ENCODE data around the gene ZNF182.
"Not testable (repeated sequence)": the region's sequence is repeated elsewhere in the genome, so short reads cannot be mapped to it uniquely, and the experiment has no call there.

Gene ZNF182

GRCh38 chrX:47955295-47955694, 48.5 kb downstream of the ZNF182 start:
- WGBS = 94% methylated on average over 6 of the region's 7 CpGs
- not testable (repeated sequence) for H3K4me3 ChIP-seq (ENCODE audit: low read length); H3K27me3 ChIP-seq (ENCODE audit: insufficient read depth, low read length); H3K27ac ChIP-seq (ENCODE audit: low read depth, low read length); H3K9me3 ChIP-seq (ENCODE audit: insufficient read depth, low read depth, low read length); H3K36me3 ChIP-seq (ENCODE audit: insufficient read depth, low read length); H3K9ac ChIP-seq (ENCODE audit: low read depth, low read length); H3K4me1 ChIP-seq (ENCODE audit: insufficient read depth, low read length)

GRCh38 chrX:47941423-47941822, 62.4 kb downstream of the ZNF182 start:
- Histone ChIP-seq H3K27ac (ENCODE audit: low read depth, low read length) (no peak overlapping the region), H3K27me3 (ENCODE audit: insufficient read depth, low read length) (no peaks in the 10 kb centered on the region), H3K36me3 (ENCODE audit: insufficient read depth, low read length) (no peaks in the 10 kb centered on the region), H3K4me1 (ENCODE audit: insufficient read depth, low read length) (no peaks in the 10 kb centered on the region), H3K4me3 (ENCODE audit: low read length) (no peak overlapping the region), H3K9me3 (ENCODE audit: insufficient read depth, low read depth, low read length) (no peaks in the 10 kb centered on the region), H3K9ac (ENCODE audit: low read depth, low read length) (no peak overlapping the region)
- 97% methylated on average over 3 of the region's 4 CpGs for WGBS

GRCh38 chrX:47940448-47940847, 63.3 kb downstream of the ZNF182 start:
- WGBS = 100% methylated on average over 1 of the region's 4 CpGs
- H3K36me3 ChIP-seq (ENCODE audit: insufficient read depth, low read length) = no peaks in the 10 kb centered on the region
- H3K27ac ChIP-seq (ENCODE audit: low read depth, low read length) = no peak overlapping the region
- no peak overlapping the region for H3K9ac ChIP-seq (ENCODE audit: low read depth, low read length)
- H3K4me3 ChIP-seq (ENCODE audit: low read length) = no peak overlapping the region
- no peaks in the 10 kb centered on the region for H3K4me1 ChIP-seq (ENCODE audit: insufficient read depth, low read length)
- no peaks in the 10 kb centered on the region for H3K9me3 ChIP-seq (ENCODE audit: insufficient read depth, low read depth, low read length)
- H3K27me3 ChIP-seq (ENCODE audit: insufficient read depth, low read length) = no peaks in the 10 kb centered on the region

GRCh38 chrX:47936940-47937317, 66.9 kb downstream of the ZNF182 start:
- Histone ChIP-seq H3K9me3 (ENCODE audit: insufficient read depth, low read depth, low read length) (no peaks in the 10 kb centered on the region), H3K27me3 (ENCODE audit: insufficient read depth, low read length) (no peaks in the 10 kb centered on the region), H3K4me1 (ENCODE audit: insufficient read depth, low read length) (no peaks in the 10 kb centered on the region), H3K4me3 (ENCODE audit: low read length) (no peak overlapping the region), H3K9ac (ENCODE audit: low read depth, low read length) (no peak overlapping the region), H3K36me3 (ENCODE audit: insufficient read depth, low read length) (no peaks in the 10 kb centered on the region), H3K27ac (ENCODE audit: low read depth, low read length) (no peak overlapping the region)
- 77% methylated on average over 2 of the region's 3 CpGs for WGBS

DNA sequence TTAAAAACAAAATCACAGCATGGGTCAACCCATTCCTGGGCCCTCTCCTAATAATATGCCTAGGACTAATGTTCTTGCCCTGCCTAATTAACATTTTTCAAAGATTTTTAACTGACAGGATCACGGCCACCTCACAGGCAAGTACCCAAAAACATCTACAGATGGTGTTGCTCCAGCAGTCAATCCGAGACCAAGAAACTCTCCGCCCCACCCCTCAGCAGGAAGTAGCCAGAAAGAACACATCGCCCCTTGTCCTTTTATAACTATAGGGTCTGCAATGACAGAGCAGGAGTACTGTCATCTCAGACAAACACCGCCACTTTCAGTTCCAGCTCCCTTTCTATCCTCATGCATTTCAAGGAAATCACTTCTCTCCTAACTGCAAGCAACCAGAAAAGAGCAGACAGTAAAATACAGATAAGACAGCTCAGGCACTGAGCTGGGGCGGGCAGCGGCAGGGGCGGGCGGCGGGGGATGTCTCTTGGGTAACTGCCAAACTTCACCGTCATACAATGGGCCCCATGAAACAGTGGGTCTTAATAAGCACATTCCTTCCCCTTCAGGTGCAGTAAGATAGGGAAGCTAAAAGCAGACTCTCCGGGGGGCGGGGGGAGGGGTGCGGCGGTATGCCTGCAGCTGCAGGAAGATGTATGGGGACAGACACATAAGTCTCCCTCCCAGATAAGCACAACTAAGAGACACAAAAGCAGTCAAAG, 67.4 kb downstream of the ZNF182 start:
- H3K9me3 ChIP-seq (ENCODE audit: insufficient read depth, low read depth, low read length) = no peaks in the 10 kb centered on the region
- 44% methylated on average over 8 of the region's 15 CpGs for WGBS
- no peak overlapping the region for H3K4me3 ChIP-seq (ENCODE audit: low read length)
- peak overlapping the region; percentile 18; the same call in 1 of the 2 replicates for H3K27ac ChIP-seq (ENCODE audit: low read depth, low read length)
- no peaks in the 10 kb centered on the region for H3K36me3 ChIP-seq (ENCODE audit: insufficient read depth, low read length)
- H3K27me3 ChIP-seq (ENCODE audit: insufficient read depth, low read length) = no peaks in the 10 kb centered on the region
- no peak overlapping the region for H3K9ac ChIP-seq (ENCODE audit: low read depth, low read length)
- H3K4me1 ChIP-seq (ENCODE audit: insufficient read depth, low read length) = no peaks in the 10 kb centered on the region

- H3K27me3 ChIP-seq (ENCODE audit: insufficient read depth, low read length) = no peaks in the 10 kb centered on the region
- no peaks in the 10 kb centered on the region for H3K4me1 ChIP-seq (ENCODE audit: insufficient read depth, low read length)
- no peaks in the 10 kb centered on the region for H3K9me3 ChIP-seq (ENCODE audit: insufficient read depth, low read depth, low read length)
- H3K36me3 ChIP-seq (ENCODE audit: insufficient read depth, low read length) = no peaks in the 10 kb centered on the region
- no peak overlapping the region for H3K9ac ChIP-seq (ENCODE audit: low read depth, low read length)
- H3K27ac ChIP-seq (ENCODE audit: low read depth, low read length) = no peak overlapping the region
- 99% methylated on average over 3 of the region's 5 CpGs for WGBS
- H3K4me3 ChIP-seq (ENCODE audit: low read length) = no peak overlapping the region
These were observed 69.8 kb downstream of the ZNF182 start for GRCh38 chrX:47933946-47934345.

GRCh38 chrX:47931970-47932369, 71.8 kb downstream of the ZNF182 start:
- H3K27me3 ChIP-seq (ENCODE audit: insufficient read depth, low read length); H3K36me3 ChIP-seq (ENCODE audit: insufficient read depth, low read length); H3K9me3 ChIP-seq (ENCODE audit: insufficient read depth, low read depth, low read length); H3K4me3 ChIP-seq (ENCODE audit: low read length); H3K4me1 ChIP-seq (ENCODE audit: insufficient read depth, low read length); H3K9ac ChIP-seq (ENCODE audit: low read depth, low read length); H3K27ac ChIP-seq (ENCODE audit: low read depth, low read length): not testable (repeated sequence)
- WGBS = 94% methylated on average over 2 of the region's 3 CpGs

GRCh38 chrX:47927212-47927611, 76.6 kb downstream of the ZNF182 start:
- no CpG with 5 or more reads among the region's 2 CpGs for WGBS

More at GRCh38 chrX:47927212-47927611, 76.6 kb downstream of the ZNF182 start:
- Histone ChIP-seq H3K9me3 (ENCODE audit: insufficient read depth, low read depth, low read length) (no peaks in the 10 kb centered on the region), H3K4me1 (ENCODE audit: insufficient read depth, low read length) (no peaks in the 10 kb centered on the region), H3K4me3 (ENCODE audit: low read length) (no peak overlapping the region), H3K36me3 (ENCODE audit: insufficient read depth, low read length) (no peaks in the 10 kb centered on the region), H3K27me3 (ENCODE audit: insufficient read depth, low read length) (no peaks in the 10 kb centered on the region), H3K27ac (ENCODE audit: low read depth, low read length) (no peak overlapping the region), H3K9ac (ENCODE audit: low read depth, low read length) (no peak overlapping the region)

Data from HUES64 (cell line).